GM19467 (cell line): ENCODE results near the gene TBC1D3L.
"Not testable (repeated sequence)": the region's sequence is repeated elsewhere in the genome, so short reads cannot be mapped to it uniquely, and the experiment has no call there.

Experiments used
- ATAC-seq: cut with Tn5 transposase; IDR thresholded peaks from one replicate; pipeline ENCODE4 v1.9.1; 2021; ENCODE audit warnings: mild to moderate bottlenecking, moderate library complexity; ENCODE audit not compliant: unreplicated experiment

The TBC1D3L gene

GRCh38 chr17:37988960-37989359, at the start of gene TBC1D3L:
TBC1D3L (minus strand) TSS chr17:37989060; CDS start chr17:37987520, 1,540 bp downstream.
- ATAC-seq = not testable (repeated sequence)

- ATAC-seq = not testable (repeated sequence)
Measured at GRCh38 chr17:38003676-38004075, 14.8 kb upstream of the TBC1D3L start, which contains the start of gene TBC1D3D. TBC1D3D (plus strand) TSS chr17:38003976; CDS start chr17:38005561, 1,585 bp downstream.
